ENCODE measurements around the gene PDGFD. TPM values are rescaled to one million over a fixed set of nuclear protein-coding genes. Genes with fewer than 3 reads are reported as not detected.

PDGFD gene
- total and polyA plus RNA-seq, 12 donors = 6.0 to 17.5 (median 10.7) TPM

- WGBS, 2 donors = 33 to 45% methylated on average over 1 of the region's 1 CpG
- Histone ChIP-seq H3K27ac (no peak overlapping the region), H3K4me3 (no peak overlapping the region), H3K27me3 (no peaks in the 10 kb centered on the region), H3K9me3 (peaks cover 0 to 17% (median 0%) of the 10 kb centered on the region in 11 donors), H3K36me3 (no peaks in the 10 kb centered on the region), H3K4me1 (peaks cover 0 to 14% (median 9%) of the 10 kb centered on the region in 9 donors)
- DNase-seq (no peak), ATAC-seq (no peak)
- intact Hi-C loops (cut with DNase I) = no loop called here
- no peak for TF ChIP-seq CTCF (IDR thresholded peaks at IDR 0.05)
These were observed 58.8 kb downstream of the PDGFD start for GRCh38 chr11:104105155-104105554.

- Histone ChIP-seq H3K27me3 (no peaks in the 10 kb centered on the region), H3K4me3 (no peak overlapping the region), H3K36me3 (no peaks in the 10 kb centered on the region), H3K27ac (no peak overlapping the region), H3K4me1 (peaks cover 0 to 14% (median 9%) of the 10 kb centered on the region in 9 donors), H3K9me3 (peaks cover 0 to 17% (median 0%) of the 10 kb centered on the region in 11 donors)
- ATAC-seq (no peak), DNase-seq (no peak)
- no peak for TF ChIP-seq CTCF (IDR thresholded peaks at IDR 0.05)
- intact Hi-C loops (cut with DNase I) = no loop called here
- WGBS, 2 donors = 91 to 93% methylated on average over 3 of the region's 3 CpGs
These were observed 59.3 kb downstream of the PDGFD start for GRCh38 chr11:104104664-104105063.

- Histone ChIP-seq H3K4me3 (no peak overlapping the region), H3K27me3 (no peaks in the 10 kb centered on the region), H3K4me1 (peaks cover 0 to 14% (median 9%) of the 10 kb centered on the region in 9 donors), H3K36me3 (no peaks in the 10 kb centered on the region), H3K27ac (no peak overlapping the region), H3K9me3 (peaks cover 0 to 17% (median 0%) of the 10 kb centered on the region in 11 donors)
- ATAC-seq (no peak), DNase-seq (no peak)
- WGBS, 2 donors = 95 to 96% methylated on average over 2 of the region's 2 CpGs
- intact Hi-C loops (cut with DNase I) = no loop called here
- TF ChIP-seq CTCF (IDR thresholded peaks at IDR 0.05) = no peak
These were observed 59.7 kb downstream of the PDGFD start for GRCh38 chr11:104104201-104104600.

- 64 to 69% methylated on average over 3 of the region's 3 CpGs for WGBS, 2 donors
- H3K36me3 ChIP-seq = no peaks in the 10 kb centered on the region
- no peak overlapping the region for H3K4me3 ChIP-seq
- H3K4me1 ChIP-seq = peaks cover 0 to 23% (median 0%) of the 10 kb centered on the region in 9 donors
- H3K27ac ChIP-seq = no peak overlapping the region
- ATAC-seq = no peak
- no peak for TF ChIP-seq CTCF (IDR thresholded peaks at IDR 0.05)
- peaks cover 0 to 17% (median 0%) of the 10 kb centered on the region in 11 donors for H3K9me3 ChIP-seq
- intact Hi-C loops (cut with DNase I) = no loop called here
- no peak for DNase-seq
- H3K27me3 ChIP-seq = no peaks in the 10 kb centered on the region
These were observed 65.4 kb downstream of the PDGFD start for GRCh38 chr11:104098555-104098954.

Measured in heart right ventricle (tissue), 16 donors.